GM18502 (cell line): ENCODE data around the gene PILRB.
A peak's percentile ranks its signal among the peaks of the same experiment; 100 is the strongest.
"Not testable (repeated sequence)": the region's sequence is repeated elsewhere in the genome, so short reads cannot be mapped to it uniquely, and the experiment has no call there.

Source experiments
- ATAC-seq: cut with Tn5 transposase; IDR thresholded peaks from one replicate; pipeline ENCODE4 v1.9.1; 2021; ENCODE audit warnings: mild to moderate bottlenecking; ENCODE audit not compliant: unreplicated experiment, poor library complexity

PILRB gene

DNA sequence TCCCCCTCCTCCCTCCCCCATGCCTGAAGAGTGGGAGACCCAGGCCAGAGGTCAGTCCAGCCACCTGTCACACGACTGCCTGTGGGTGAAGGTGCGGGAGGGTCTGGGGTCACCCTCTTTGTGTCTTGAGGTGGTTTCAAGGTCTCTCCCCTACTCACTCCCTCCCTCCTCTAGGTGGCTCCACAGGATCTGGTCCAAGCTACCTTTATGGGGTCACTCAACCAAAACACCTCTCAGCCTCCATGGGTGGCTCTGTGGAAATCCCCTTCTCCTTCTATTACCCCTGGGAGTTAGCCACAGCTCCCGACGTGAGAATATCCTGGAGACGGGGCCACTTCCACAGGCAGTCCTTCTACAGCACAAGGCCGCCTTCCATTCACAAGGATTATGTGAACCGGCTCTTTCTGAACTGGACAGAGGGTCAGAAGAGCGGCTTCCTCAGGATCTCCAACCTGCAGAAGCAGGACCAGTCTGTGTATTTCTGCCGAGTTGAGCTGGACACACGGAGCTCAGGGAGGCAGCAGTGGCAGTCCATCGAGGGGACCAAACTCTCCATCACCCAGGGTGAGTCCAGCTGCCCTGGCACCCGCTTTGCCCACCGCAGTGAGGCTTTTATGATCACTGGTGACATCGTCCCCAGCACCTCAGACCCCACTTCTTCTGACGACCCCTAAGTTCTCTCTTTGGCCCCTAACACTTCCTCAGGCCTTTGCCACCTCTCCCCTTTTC is 16.1 kb downstream of the PILRB start:
- ATAC-seq: peak; percentile 55

DNA sequence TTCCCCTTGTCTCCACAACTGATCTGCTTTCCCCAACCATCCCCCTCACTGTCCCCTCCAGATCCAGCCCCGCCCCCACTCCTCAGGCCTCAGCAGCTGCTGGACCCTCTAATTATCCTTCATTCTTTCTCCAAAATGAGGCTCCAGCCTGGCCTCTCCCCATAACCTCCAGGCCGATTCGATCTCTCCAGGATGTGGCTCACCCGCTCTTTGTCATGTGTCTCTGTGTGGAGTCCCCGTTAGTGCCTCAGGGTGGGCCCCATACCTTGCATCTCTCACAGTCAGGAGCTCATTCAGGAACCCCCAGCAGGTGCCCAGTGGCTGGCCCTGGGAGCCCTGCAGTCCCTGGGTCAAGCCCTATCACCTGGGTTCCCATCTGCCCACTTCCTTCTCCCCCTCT is 16.7 kb downstream of the PILRB start:
- no peak for ATAC-seq

DNA sequence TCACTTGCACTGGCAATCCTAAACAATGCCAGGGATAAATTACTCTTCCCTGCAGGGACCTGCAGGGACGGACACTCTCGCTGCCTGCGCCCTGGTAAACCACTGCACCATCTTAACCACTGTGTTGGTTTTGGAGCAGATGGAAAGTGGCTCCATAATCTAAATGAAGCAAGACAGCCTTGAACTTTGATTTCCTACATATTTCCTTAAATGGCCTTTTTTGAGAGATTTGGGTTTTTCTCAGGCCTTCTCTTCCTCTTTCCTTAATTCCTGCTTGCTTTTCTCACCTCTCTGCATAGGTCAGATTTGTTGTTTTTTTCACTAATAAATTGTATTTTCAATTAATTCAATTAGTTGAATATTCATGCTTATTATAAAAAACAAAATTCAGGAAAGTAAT is 18.1 kb downstream of the PILRB start:
- ATAC-seq: no peak

DNA sequence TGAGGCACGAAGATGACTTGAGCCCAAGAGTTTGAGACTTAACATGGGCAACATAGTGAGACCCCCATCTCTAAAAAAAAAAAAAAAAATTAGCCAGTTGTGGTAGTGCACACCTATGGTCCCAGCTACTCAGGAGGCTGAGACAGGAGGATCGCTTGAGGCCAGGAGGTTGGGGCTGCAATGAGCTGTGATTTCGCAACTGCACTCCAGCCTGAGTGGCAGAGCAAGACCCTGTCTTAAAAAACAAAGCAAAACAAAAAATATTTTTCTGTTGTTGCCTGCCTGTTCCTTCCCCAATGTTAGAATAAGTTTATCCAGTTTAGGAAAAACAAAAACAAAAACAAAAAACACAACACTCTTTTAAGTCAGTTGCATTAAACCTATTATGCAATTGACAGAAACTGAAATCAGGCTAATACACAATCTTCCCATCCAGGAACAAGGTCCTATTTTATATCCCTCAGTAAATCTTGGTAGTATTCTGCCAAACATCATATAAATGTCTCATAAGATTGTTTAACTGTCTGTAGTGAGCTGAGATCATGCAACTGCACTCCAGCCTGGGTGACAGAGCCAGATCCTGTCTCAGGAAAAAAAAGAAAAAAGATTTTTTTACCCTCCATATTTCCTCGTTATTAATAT is 20.3 kb downstream of the PILRB start:
- no peak for ATAC-seq

DNA sequence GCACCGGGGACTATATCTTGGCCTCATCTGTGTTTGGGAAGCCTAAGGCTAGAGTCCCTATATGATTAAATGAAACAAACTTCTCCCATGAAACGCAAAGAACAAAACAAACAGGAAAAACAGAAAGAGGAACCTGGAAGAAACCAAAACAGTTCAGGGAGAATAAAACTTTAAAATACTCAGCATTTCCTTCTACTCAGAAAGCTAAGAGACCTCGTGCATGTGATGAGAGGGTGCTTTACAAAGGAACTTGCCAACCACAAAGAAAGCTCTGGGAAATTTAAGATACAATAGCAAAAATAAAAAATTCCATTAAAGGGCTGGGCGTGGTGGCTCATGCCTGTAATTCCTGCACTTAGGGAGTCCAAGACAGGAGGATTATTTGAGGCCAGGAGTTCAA is 22.3 kb downstream of the PILRB start:
- ATAC-seq: no peak

DNA sequence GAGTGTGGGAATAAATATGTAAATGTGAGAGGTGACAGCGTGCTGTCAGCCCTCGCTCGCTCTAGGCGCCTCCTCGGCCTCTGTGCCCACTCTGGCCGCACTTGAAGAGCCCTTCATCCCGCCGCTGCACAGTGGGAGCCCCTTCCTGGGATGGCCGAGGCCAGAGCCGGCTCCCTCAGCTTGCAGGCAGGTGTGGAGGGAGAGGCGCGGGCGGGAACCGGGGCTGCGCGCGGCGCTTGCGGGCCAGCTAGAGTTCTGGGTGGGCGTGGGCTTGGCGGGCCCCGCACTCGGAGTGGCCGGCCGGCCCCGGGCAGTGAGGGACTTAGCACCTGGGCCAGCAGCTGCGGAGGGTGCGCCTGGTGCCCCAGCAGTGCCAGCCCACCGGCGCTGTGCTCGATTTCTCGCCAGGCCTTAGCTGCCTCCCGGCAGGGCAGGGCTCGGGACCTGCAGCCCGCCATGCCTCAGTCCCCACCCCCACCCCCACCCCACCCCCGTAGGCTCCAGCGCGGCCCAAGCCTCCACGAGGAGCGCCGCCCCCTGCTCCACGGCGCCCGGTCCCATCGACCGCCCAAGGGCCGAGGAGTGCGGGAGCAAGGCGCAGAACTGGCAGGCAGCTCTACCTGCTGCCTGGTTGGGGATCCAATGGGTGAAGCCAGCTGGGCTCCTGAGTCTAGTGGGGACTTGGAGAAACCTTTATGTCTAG is 23.8 kb downstream of the PILRB start:
- not testable (repeated sequence) for ATAC-seq

DNA sequence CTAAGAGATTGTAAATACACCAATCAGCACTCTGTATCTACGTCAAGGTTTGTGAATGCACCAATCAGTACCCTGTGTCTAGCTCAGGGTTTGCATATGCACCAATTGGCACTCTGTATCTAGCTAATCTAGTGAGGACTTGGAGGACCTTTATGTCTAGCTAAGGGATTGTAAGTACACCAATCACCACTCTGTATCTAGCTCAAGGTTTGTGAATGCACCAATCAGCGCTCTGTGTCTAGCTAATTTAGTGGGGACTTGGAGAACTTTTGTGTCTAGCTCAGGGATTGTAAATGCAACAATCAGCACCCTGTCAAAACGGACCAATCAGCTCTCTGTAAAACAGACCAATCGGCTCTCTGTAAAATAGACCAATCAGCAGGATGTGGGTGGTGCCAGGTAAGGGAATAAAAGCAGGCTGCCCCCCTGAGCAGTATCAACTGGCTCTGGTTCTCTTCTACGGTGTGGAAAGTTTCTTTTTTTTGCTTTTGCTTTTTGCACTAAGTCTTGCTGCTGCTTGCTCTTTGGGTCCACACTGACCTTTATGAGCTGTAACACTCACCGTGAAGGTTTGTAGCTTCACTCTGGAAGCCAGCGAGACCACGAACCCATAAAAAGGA is 24.4 kb downstream of the PILRB start:
- not testable (repeated sequence) for ATAC-seq

DNA sequence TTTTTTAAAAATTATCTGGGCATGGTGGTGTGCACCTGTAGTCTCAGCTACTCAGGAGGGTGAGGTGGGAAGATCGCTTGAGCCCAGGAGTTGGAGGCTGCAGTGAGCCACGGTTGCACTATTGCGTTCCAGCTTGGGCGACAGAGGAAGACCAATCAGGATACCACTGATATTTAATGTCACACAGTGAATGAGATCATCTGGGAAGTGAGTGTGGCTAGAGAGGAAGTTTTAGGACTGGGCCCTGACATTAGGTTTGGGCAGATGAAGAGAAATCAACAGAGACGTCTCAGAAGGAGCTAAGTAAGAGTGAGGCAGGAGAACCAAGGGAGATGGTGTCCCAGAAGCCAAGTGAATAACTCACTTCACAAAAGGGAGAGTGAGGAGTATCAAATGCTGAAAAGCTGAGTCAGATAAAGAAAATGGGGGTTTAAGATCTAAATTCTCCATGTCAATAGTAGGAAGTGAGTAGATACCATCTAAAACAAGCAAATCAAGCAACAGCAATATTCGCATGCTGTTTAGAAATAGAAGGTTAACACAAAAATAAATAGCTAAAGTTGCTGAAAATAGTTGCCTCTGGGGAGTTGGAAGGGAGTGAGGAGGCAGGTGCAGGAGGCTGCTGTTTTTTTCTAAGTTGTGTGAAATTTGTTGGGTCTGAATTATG is 26.8 kb downstream of the PILRB start:
- ATAC-seq: no peak

DNA sequence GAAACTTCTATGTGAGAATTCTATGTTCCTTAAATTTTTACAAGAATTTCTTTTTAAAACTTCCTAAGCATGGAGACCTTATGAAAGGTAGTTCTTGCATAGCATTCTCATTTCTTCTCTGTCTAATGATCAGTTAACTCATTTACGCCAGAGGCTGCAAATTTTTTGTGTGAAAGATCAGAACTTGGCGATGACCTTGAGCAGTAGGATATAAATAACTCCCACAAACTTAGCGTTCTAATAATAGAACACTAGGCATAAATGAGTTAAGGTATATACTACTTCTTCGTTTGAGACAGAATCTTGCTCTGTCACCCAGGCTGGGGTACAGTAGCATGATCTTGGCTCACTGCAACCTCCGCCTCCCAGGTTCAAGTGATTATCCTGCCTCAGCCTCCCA is 29.0 kb downstream of the PILRB start:
- ATAC-seq: no peak

DNA sequence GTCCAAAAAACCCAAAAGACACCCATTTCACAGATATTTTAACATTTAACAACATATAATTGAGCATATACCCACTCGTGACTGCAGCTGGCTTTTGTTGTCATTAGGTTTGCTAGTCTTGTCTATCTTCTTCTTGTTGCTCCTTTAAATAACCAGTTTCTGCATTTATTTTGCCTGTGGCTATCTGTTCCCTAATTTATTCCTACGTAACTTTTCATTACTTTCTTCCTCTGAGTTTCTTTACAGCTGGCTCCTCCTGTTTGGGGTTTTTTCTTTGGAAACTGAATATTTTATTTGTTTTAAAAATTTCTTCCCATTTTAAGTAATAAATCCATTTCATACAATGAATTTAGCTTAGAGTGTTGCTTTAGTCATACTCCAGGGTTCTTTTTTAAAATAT is 29.8 kb downstream of the PILRB start:
- no peak for ATAC-seq

DNA sequence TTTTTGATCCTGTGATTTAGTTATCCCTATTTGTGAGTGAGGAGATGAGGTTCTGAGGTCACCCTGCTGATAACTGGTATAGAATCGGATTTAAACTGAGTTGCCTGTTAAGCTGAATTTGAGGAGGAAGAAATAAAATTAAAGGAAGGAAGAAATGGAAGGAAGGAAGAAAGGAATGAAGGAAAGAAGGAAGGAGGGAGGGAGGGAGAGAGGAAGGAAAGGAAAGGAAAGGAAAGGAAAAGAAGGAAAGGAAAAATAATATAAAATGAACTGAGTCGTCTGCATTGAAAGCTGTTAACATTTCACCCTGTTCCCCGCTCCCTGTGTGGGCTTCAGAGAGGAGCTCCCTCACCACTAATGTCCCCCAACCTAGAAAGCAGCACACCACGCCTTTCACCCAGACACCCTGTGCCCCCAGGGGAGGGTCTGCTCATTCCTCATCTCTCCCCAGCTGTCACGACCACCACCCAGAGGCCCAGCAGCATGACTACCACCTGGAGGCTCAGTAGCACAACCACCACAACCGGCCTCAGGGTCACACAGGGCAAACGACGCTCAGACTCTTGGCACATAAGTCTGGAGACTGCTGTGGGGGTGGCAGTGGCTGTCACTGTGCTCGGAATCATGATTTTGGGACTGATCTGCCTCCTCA is 31.6 kb downstream of the PILRB start:
- ATAC-seq: no peak

DNA sequence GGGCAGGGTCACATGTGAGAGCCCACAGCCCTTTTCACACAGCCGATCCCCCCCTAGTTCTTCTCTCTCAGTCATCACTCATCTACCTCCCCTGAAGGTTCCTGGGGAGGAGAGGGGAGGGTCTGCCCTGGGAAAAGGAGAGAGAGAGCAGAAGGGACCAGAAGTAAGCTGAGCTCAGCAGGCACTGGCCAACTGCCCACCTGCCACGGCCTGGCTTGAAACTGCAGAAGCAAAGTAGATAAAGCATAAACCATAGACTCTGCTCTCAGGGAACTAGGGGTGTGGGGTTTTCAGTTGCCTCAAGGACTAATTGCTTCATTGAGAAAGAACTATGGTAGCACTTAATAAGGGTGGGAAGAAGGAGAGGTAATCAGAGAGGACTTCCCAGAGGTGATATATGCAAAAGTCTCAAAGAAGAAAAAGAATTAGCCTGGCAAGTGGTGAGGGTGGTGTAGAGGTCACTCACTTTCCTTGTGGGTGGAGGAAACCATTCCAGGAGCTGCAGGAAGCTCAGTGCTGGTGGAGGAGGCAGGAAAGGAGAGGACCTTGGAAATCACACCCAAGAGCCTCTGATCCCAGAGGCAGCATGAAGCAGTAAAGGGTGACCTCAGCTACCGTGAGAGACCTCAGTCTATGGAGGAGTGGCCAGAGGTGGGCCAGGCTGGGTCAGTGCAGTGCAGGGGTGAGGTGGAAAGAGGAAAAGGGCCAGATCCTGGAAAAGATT is 32.5 kb downstream of the PILRB start:
- no peak for ATAC-seq

DNA sequence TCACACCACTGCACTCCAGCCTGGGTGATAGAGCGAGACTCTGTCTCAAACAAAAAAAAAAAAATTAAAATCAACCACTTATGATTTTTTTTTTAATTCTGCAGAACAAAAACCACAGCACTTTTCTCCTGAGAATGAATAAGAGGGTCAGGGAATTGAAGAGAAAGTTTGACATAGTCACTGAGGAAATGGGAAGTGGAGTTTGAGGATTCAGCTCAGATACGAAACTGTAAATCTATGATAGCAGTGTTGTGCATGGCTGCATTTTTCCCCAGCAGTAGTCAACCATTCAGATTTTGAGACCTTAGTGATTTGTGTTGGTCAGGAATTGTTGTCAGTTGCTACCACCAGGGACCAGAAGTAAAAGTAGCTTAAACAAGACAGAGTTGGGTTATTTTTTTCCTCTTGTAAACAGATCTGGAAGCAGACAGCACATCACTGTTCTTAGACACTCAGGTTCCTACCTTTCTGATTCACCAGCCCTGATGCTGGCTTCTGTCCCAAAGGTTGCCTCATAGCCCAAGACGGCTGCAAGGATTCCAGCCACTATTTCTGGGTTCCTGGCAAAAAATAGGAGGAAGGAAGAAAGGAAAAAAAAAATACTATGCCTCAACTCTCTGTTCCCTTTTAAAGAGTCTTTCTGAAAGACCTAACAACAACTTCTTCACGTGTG is 35.5 kb downstream of the PILRB start:
- ATAC-seq: no peak

DNA sequence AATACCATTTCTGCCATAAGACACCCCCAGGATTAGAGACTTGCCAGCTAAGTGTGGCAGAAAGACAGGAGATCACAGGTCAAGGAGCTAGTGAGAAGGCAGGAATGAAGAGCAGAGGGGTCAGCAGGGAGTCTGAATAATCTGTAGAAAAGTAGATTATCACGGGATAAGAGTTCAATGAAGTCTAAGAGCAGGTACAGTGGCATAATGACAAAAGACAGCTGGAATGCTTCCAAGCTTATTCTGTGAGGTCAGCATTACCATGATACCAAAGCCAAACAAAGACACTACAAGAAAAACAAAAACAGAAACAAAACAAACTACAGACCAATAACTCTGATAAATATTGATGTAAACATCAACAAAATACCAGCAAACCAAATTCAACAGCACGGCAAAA is 36.2 kb downstream of the PILRB start:
- no peak for ATAC-seq

DNA sequence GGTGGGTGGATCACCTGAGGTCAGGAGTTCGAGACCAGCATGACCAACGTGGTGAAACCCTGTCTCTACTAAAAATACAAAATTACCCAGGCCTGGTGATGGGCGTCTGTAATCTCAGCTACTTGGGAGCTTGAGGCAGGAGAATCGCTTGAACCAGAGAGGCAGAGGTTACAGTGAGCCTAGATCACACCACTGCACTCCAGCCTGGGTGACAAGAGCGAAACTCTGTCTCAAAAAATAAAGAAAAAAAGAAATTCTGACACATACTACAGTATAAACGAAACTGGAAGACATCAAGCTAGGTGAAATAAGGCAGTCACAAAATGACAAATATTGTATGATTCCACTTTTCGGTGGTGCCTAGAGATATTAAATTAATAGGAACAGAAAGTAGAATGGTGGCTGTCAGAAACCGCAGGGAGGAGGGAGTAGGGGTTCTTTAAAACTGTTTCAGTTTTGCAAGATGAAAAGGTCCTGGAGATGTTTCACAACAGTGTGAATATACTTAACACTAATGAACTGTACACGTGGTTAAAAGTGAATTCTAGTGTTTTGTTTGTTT is 38.6 kb downstream of the PILRB start:
- peak; percentile 92 for ATAC-seq

DNA sequence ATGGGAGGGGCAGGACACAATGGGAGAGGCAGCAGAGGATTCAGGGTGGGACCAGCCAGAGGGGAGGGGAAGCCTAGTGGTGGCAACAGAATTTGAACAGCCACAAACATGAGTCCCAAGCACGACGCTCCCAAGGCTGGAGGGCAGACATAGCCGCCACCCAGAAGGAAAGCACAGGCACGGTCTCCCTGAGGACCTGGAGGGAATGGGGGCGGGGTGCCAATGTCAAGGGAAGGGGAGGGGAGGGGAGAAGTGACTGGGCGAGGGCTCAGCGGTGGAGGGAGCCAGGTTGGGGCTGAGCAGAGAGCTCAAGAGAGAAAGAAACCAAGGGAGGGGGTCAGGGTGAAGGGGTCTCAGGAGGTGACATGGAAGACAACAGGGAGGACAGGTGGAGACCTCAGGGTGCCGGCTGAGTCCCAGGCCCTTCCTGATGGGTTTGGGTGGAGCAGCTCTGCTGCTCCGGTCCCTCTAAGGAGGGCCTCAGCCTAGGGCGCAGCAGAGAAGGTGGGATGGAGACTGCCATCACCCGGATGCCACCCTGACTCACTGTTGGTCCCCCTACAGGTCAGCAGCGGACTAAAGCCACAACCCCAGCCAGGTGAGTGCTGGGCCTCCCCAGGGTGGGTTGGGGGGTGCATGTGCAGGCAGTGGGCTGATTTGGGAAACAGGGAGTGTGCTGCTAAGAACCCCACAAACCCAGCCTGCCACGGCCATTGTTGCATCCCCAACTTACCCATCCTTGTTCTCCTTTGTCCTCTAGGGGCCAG is 39.6 kb downstream of the PILRB start:
- ATAC-seq: no peak

DNA sequence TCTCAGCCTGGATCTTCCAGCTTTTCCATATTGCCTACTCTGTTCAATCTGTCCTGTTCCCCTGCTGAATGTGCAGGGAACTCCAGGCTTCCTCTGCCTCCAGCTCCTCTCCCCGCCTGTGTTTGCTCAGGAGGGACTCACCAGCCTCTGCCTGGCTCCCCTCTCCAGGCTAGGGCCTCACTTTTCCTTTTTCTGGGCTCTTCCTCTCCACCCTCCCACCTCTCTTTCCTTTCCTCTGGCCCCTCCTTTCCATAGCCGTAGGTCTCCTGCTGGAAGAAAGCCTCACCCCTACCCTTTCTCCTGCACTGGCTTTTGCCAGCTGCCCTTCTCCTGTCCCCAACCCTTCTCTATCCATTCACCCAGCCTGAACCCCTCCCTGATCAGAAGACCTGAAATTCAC is 40.3 kb downstream of the PILRB start:
- no peak for ATAC-seq

DNA sequence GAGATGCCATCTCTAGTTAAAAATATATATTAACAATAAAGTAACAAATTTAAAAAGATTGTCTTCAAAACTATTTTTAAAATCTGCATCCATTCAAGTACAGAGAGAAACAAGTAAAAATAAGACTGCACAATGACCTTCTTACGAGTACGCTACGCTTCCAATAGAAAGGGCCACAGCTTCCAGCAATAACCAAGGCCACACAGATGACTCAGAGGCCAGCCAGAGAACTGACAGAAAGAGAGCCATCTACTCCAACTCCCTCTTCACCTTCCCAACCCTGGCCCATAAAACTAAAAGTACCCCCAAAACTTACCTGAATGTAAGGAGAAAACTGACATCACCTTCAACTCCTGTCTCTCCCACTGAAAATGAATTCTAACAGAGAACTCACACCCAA is 42.1 kb downstream of the PILRB start:
- ATAC-seq: no peak
